GM19468 (cell line): Measurements from ENCODE around the gene UFD1.

Experiments used
- ATAC-seq: cut with Tn5 transposase; IDR thresholded peaks from one replicate; pipeline ENCODE4 v1.9.1; 2021; ENCODE audit warnings: mild to moderate bottlenecking, moderate library complexity, moderate number of reproducible peaks; ENCODE audit not compliant: unreplicated experiment; ENCODE audit errors: extremely low read depth

The UFD1 gene

DNA sequence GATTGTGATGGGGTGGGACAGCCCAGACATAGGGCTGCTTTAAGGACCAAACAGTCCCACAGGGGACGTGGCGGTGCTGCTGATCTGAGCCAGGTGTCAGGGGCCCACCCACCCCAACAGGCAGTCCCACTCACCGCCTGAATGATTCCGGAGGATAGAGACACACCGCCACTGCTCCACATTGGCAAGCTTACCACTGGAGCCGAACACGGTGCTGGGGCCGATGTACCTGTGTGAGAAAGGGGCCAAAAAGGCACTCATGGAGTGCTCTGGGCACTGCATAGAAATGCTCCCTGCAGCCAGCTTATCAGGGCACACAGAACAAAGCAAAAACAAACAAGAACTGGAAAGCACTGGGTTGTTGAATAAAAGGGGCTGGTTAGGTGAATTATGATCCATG, 73.3 kb downstream of the UFD1 start:
- no peak for ATAC-seq

DNA sequence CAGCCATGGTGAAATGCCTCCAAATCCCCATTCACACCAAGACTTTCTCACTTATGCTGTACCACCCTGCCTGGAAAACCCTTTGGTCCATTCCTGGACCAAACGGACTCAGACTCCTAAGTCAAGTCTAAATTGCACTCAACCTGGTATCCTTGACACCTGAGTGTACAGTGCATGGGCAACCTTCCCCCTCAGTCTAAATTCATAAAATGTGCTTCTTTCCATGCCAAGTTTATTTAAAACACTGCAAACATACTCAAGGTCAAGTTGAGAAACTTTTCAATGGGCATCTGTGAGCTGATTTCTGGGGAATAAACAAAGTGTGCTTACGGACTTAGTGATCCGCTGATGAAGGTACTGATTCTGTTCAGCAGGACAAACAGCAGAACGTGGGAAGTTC, 73.9 kb downstream of the UFD1 start:
- no peak for ATAC-seq

DNA sequence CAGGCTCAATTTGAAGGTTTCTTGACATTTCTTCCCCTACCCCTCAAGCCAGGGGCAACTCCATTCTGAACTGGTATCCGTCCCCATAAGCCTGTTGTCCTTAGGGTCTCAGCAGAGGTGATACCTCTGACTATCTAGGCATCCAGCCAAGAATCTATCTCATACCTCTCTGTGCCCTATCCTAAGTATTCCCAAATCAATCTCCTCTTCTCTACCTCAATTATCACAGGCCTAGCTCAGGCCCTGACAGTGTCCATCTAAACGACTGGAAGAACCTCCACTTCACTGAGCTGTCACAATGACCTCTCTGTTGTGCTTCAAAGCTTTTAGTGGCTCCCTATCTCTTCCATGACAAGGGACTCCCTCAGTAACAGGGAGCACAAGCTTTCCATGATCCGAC, 74.3 kb downstream of the UFD1 start:
- ATAC-seq, result no peak

DNA sequence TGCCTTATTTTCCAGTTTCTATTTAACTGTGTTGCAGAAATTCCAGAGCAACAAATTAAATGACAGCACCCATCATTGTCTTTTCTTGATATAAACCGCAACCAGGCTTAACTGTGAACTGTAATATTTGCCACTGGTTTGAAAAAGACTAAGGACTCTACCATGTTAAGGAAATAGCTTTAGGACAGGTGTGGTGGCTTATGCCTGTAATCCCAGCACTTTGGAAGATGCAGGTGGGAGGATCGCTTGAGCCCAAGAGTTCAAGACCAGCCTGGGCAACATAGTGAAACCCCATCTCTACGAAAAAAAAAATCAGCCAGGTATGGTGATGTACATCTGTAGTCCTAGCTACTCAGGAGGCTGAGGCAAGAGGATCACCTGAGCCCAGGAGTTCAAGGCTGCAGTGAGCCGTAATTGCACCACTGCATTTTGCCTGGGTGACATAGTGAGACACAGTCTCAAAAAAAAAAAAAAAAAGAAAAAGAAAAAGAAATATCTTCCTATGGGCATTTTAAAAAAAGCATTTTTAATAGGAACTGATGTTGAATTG, 76.3 kb downstream of the UFD1 start:
- ATAC-seq, result no peak

DNA sequence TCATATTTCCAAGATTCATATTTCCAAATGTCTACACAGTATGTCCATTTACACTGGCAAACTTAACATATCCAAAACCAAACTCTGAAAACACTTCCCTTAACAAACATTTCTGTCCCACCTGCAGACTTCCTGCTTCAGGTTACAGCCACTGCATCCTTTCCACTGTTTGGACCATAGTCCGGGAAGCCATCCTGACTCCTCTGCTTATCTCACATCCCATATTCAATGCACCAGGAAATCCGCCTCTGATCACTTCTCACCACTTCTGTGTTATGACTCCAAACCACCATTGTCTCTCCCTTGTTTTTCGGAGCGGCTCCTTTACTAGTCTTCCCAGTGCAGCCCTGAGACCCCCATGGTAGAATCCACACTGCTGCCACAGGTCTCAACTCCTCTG, 77.5 kb downstream of the UFD1 start:
- no peak for ATAC-seq

DNA sequence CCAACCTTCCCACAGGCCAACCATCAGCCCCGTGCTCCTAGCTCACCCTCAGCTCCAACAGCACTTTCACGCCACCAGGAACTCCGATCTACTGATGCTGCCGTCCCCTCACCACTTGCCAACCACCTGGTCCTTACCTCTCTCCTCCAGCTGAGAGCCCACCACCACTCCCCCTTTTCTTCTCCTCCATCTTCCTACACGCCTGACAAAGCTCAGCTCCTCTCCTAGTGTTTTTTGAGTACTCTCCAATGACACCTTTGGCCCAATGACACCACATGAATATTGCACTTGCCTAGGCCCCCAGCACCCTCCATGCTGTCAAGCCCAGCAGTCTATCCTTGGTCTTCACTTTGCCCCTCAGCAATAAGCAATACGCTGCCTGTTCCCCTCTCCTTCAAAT, 78.1 kb downstream of the UFD1 start:
- ATAC-seq, result no peak
